Measurements from ENCODE around the gene SHLD2. TPM values are rescaled to one million over a fixed set of nuclear protein-coding genes. Genes with fewer than 3 reads are reported as not detected.

The SHLD2 gene
- total RNA-seq, 1 experiment from 2014 or later = 15.9 TPM

- H3K27me3 ChIP-seq (ENCODE audit: insufficient read depth, low read depth) = no peaks in the 10 kb centered on the region
- BruUV-seq (replicated peaks) = no TSS peak
- H3K4me1 ChIP-seq (replicated peaks; ENCODE audit: insufficient read depth) = peaks cover 25% of the 10 kb centered on the region
- H3K27ac ChIP-seq = no peak overlapping the region
- H3K4me2 ChIP-seq = peak overlapping the region; percentile 83
- H3K9me3 ChIP-seq (ENCODE audit: insufficient read depth, low read depth) = no peaks in the 10 kb centered on the region
- H3K4me3 ChIP-seq = no peak overlapping the region; the same call in 1 of the 2 replicates
- 0 out of 2 replicates have a peak, but pooled peaks cover 3% of the 10 kb centered on the region for H3K36me3 ChIP-seq (ENCODE audit: low read depth)
- H3K9me2 ChIP-seq (ENCODE audit: insufficient read depth) = no peaks in the 10 kb centered on the region
- intact Hi-C loops (cut with micrococcal nuclease; ENCODE audit: unreplicated experiment) = no loop called here
- TF ChIP-seq CTCF (conservative IDR thresholded peaks at IDR 0.05) (no peak), EZH2 (IDR thresholded peaks at IDR 0.05; ENCODE audit: low read depth) (no peak)
- H2AFZ ChIP-seq = no peak overlapping the region
- DNase-seq = no peak
- peaks cover 24% of the 10 kb centered on the region for H3F3A ChIP-seq (ENCODE audit: insufficient read depth, low read depth)
- peaks cover 78% of the 10 kb centered on the region for H3K79me2 ChIP-seq (ENCODE audit: low read depth)
- CTCF ChIA-PET = no interaction called here
- POLR2A ChIA-PET (ENCODE audit: unreplicated experiment) = no interaction called here
- H4K20me1 ChIP-seq (ENCODE audit: insufficient read depth) = no peaks in the 10 kb centered on the region
Measured at GRCh38 chr10:87090779-87091178, 4.2 kb upstream of the SHLD2 start.

- Histone ChIP-seq H3K4me2 (peak overlapping the region; percentile 83), H3K27ac (peak overlapping the region; percentile 80), H3K9me3 (ENCODE audit: insufficient read depth, low read depth) (no peaks in the 10 kb centered on the region), H3K4me3 (peak overlapping the region; percentile 58), H3F3A (ENCODE audit: insufficient read depth, low read depth) (peaks cover 24% of the 10 kb centered on the region), H4K20me1 (ENCODE audit: insufficient read depth) (no peaks in the 10 kb centered on the region), H3K36me3 (ENCODE audit: low read depth) (0 out of 2 replicates have a peak, but pooled peaks cover 3% of the 10 kb centered on the region), H2AFZ (peak overlapping the region; percentile 23; the same call in 1 of the 2 replicates), H3K79me2 (ENCODE audit: low read depth) (peaks cover 79% of the 10 kb centered on the region), H3K9me2 (ENCODE audit: insufficient read depth) (no peaks in the 10 kb centered on the region), H3K27me3 (ENCODE audit: insufficient read depth, low read depth) (no peaks in the 10 kb centered on the region), H3K4me1 (replicated peaks; ENCODE audit: insufficient read depth) (peaks cover 40% of the 10 kb centered on the region)
- intact Hi-C loops (cut with micrococcal nuclease; ENCODE audit: unreplicated experiment) = loop anchor here (2.0 kb wide), 1 partner anchor 336 kb away; the partner anchor contains the start of gene BMPR1A
- POLR2A ChIA-PET (ENCODE audit: unreplicated experiment) = interaction anchor here (0.5 to 0.9 kb wide), 5 partner anchors 10 to 158 kb away, joined by 3 to 12 read pairs (median 7); no protein-coding TSS in a partner anchor
- DNase-seq = peak in 1 of 2 experiments; percentile 46
- TF ChIP-seq CTCF (conservative IDR thresholded peaks at IDR 0.05) (no peak), EZH2 (IDR thresholded peaks at IDR 0.05; ENCODE audit: low read depth) (no peak)
- CTCF ChIA-PET = interaction anchor here (0.6 kb wide), 1 partner anchor 602 kb away, joined by 4 read pairs; no protein-coding TSS in a partner anchor
- BruUV-seq (replicated peaks) = no TSS peak
Measured at GRCh38 chr10:87092376-87092860, 2.6 kb upstream of the SHLD2 start.

GRCh38 chr10:87092861-87093631 is 2.0 kb upstream of the SHLD2 start:
- Histone ChIP-seq H3K36me3 (ENCODE audit: low read depth) (0 out of 2 replicates have a peak, but pooled peaks cover 3% of the 10 kb centered on the region), H3K9me3 (ENCODE audit: insufficient read depth, low read depth) (no peaks in the 10 kb centered on the region), H4K20me1 (ENCODE audit: insufficient read depth) (no peaks in the 10 kb centered on the region), H3K27ac (peak overlapping the region; percentile 80), H3K4me2 (peak overlapping the region; percentile 83), H3K79me2 (ENCODE audit: low read depth) (peaks cover 74% of the 10 kb centered on the region), H2AFZ (peak overlapping the region; percentile 23; the same call in 1 of the 2 replicates), H3K27me3 (ENCODE audit: insufficient read depth, low read depth) (no peaks in the 10 kb centered on the region), H3F3A (ENCODE audit: insufficient read depth, low read depth) (peaks cover 24% of the 10 kb centered on the region), H3K4me3 (peak overlapping the region; percentile 58), H3K9me2 (ENCODE audit: insufficient read depth) (no peaks in the 10 kb centered on the region), H3K4me1 (replicated peaks; ENCODE audit: insufficient read depth) (peaks cover 40% of the 10 kb centered on the region)
- intact Hi-C loops (cut with micrococcal nuclease; ENCODE audit: unreplicated experiment) = loop anchor here (2.0 kb wide), 1 partner anchor 336 kb away; the partner anchor contains the start of gene BMPR1A
- TF ChIP-seq EZH2 (IDR thresholded peaks at IDR 0.05; ENCODE audit: low read depth) (no peak), CTCF (conservative IDR thresholded peaks at IDR 0.05) (no peak)
- POLR2A ChIA-PET (ENCODE audit: unreplicated experiment) = interaction anchor here (0.6 to 0.9 kb wide), 6 partner anchors 11 to 140 kb away, joined by 3 to 9 read pairs (median 6); partner anchors contain the start of gene SNCG
- no TSS peak for BruUV-seq (replicated peaks)
- CTCF ChIA-PET = interaction anchor here (0.6 kb wide), 1 partner anchor 603 kb away, joined by 4 read pairs; no protein-coding TSS in a partner anchor
- DNase-seq = peak; percentile 16 to 79
